GM12865 (cell line): ENCODE data around the gene RPL13A.

ENCODE experiments used
- DNase-seq: peaks from one replicate; pipeline ENCODE4 v3.0.0; 2010; ENCODE audit warnings: low read depth
- H3K4me3 ChIP-seq: 2 replicates; pipeline ENCODE4 v1.5.1; 2011; ENCODE audit warnings: mild to moderate bottlenecking, low read depth, low read length, control low read depth
- CTCF ChIP-seq: IDR thresholded peaks from 2 replicates; pipeline ENCODE4 v1.5.1; 2011; ENCODE audit warnings: low read length, control low read depth, low read depth, inconsistent platforms; ENCODE audit not compliant: insufficient read depth; ENCODE audit errors: missing control alignments

RPL13A gene

GRCh38 chr19:49487277-49488045 is at the start of gene RPL13A:
TSS of gene RPL13A (plus strand) at chr19:49487608. CDS start at chr19:49487630, 22 bp downstream.
- peak; percentile 100 for DNase-seq
- peak within 1 kb of the TSS; percentile 73 for H3K4me3 ChIP-seq
- TF ChIP-seq CTCF, result no peak

GRCh38 chr19:49438261-49438660 is 49.1 kb upstream of the RPL13A start:
- TF ChIP-seq CTCF, result no peak
- no peak overlapping the region for H3K4me3 ChIP-seq
- no peak for DNase-seq

- H3K4me3 ChIP-seq, result no peak overlapping the region
- DNase-seq, result no peak
- TF ChIP-seq CTCF, result no peak
These were observed 47.6 kb upstream of the RPL13A start for GRCh38 chr19:49439836-49440235.

GRCh38 chr19:49440439-49441209 is 46.8 kb upstream of the RPL13A start:
- no peak overlapping the region for H3K4me3 ChIP-seq
- TF ChIP-seq CTCF, result no peak
- no peak for DNase-seq

GRCh38 chr19:49441210-49441959 is 46.0 kb upstream of the RPL13A start, which contains the start of gene SLC17A7:
TSS of gene SLC17A7 (minus strand) at chr19:49441527. CDS start at chr19:49441379, 148 bp downstream.
- TF ChIP-seq CTCF, result no peak
- peak; percentile 34 for DNase-seq
- H3K4me3 ChIP-seq, result no peak within 1 kb of the TSS; the same call in 1 of the 2 replicates

GRCh38 chr19:49441960-49442350 is 45.5 kb upstream of the RPL13A start:
- no peak for DNase-seq
- H3K4me3 ChIP-seq, result no peak overlapping the region
- no peak for TF ChIP-seq CTCF
